GM21423 (cell line): ENCODE data around the gene GRIPAP1.

Experiments
- ATAC-seq: cut with Tn5 transposase; IDR thresholded peaks from one replicate; pipeline ENCODE4 v1.9.1; 2021; ENCODE audit warnings: mild to moderate bottlenecking, moderate library complexity; ENCODE audit not compliant: unreplicated experiment

Gene GRIPAP1

DNA sequence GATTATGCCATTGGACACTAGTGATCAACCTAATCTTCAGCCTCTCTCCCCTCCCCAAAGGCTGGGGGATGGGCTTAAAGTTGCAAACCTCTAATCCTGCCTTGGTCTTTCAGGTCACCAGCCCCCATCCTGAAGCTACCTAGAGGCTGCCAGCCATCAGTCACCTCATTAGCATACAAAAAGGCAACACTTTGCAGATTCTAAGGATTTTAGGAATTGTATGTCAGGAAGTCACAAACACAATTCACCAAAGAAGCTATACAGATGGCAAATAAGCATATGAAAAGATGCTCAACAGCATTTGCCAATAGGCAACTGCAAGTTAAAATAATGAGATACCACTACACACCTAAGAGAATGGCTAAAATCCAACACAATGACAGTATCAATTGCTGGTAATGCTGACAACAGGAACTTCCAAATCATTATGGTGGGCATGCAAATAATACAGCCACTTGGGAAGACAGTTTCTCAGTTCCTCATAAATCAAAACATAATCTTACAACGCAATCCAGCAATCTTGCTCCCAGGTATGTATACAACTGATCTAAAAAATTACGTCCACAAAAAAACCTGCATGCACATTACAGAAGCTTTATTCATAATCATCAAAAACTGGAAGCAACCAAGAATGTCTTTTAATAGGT lies 74.2 kb downstream of the GRIPAP1 start:
- no peak for ATAC-seq

DNA sequence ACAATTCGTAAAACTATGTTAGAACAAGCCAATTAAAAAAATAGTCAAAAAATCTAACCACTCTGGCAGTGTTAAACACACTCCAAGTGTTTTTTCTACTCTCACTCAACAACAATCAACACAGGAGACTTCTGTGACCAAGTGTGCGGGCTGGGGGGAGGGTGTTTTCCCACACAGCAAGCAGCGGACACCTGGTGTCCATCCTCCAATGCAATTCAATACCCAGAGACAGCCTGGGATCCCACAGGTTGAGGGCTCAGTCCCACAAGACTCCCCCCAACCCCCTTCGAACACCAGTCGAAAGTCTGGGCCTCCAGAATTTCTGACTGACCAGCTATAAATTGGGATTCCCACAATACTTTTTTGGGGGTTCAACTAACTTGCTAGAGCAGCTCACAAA lies 74.9 kb downstream of the GRIPAP1 start:
- no peak for ATAC-seq

DNA sequence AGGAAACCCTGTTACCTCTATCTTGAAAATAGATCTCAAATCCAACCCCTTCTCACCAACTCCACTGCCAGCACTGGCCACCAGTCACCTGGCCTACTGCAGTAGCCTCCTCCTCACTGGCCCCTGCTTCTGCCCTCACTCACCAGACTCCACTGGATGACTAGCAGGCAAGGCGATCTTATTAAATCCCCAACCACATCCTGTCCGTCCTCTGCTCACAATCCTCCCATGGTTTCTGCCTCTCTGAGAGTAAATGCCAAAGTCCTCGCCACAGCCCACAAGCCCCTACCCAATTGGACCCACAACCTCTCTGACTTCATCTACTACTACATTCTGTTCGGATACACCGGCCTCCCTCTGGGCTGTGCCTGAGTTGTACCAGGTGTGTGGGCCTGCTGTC lies 77.8 kb downstream of the GRIPAP1 start:
- no peak for ATAC-seq

DNA sequence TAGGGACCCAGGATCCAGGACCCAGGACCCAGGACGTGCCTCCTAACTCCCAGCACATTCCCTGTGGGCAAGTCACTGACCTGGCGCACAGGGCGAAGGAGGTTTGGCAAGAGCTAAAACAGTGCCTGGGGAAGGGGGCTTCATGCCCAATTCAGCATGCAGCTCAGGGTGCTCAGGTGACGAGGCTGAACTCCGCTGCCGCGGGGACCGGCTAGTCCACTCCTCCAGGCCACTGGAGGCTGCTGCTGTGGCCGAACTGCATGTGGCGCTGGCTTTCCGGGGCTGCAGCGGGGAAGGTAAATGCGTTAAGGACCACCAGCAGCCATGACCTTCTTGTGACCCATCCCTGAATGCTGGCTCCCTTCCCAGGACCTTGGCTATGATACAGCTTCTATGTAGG lies 78.3 kb downstream of the GRIPAP1 start:
- ATAC-seq: no peak
